Right atrium auricular region (tissue), 2 donors: ENCODE measurements around the gene NEK2. TPM values are rescaled to one million over a fixed set of nuclear protein-coding genes. Genes with fewer than 3 reads are reported as not detected.

Experiments
- DNase-seq: peaks from one replicate; pipeline ENCODE4 v3.0.0-alpha.2; 2019; ENCODE audit warnings: low spot score
- H3K27ac ChIP-seq, 2 donors: fragments of 200-600 bp; sonication (generic); 1 replicate in 1 of 2; 2 replicates in 1 of 2; pipeline ENCODE4 v1.5.1; 2016 to 2019
- H3K27me3 ChIP-seq, 2 donors: fragments of 200-600 bp; sonication (generic); one replicate each; pipeline versions ENCODE4 v1.5.1 to v1.6.0; 2017 to 2019
- H3K36me3 ChIP-seq: fragments of 200-600 bp; sonication (generic); one replicate; pipeline ENCODE4 v1.5.1; 2016
- H3K4me1 ChIP-seq, 2 donors: fragments of 200-600 bp; sonication (generic); one replicate each; pipeline versions ENCODE4 v1.5.1 to v1.6.0; 2017 to 2019
- H3K4me3 ChIP-seq, 2 donors: fragments of 200-600 bp; sonication (generic); 1 replicate in 1 of 2; 2 replicates in 1 of 2; pipeline ENCODE4 v1.5.1; 2017 to 2019; ENCODE audit warnings: mild to moderate bottlenecking in 1 of 2, moderate library complexity in 1 of 2
- H3K9me3 ChIP-seq, 2 donors: fragments of 200-600 bp; sonication (generic); one replicate each; pipeline ENCODE4 v1.5.1; 2019
- total RNA-seq, 2 donors: library from RNA; depleted of rRNA; stranded (reverse); fragments of >200 nt; gene quantifications; one replicate each; pipeline ENCODE4 v1.1.0, GENCODE V29; 2016
- TF ChIP-seq, protein P1 (sequence below), 2 donors: fragments of 200-600 bp; sonication (generic); IDR thresholded peaks; one replicate each; pipeline ENCODE4 v1.5.1; 2019; ENCODE audit warnings: antibody characterized with exemption in 2 of 2

Gene NEK2
- total RNA-seq, 2 donors from 2014 or later, result 2.2 TPM; not detected in 1

DNA sequence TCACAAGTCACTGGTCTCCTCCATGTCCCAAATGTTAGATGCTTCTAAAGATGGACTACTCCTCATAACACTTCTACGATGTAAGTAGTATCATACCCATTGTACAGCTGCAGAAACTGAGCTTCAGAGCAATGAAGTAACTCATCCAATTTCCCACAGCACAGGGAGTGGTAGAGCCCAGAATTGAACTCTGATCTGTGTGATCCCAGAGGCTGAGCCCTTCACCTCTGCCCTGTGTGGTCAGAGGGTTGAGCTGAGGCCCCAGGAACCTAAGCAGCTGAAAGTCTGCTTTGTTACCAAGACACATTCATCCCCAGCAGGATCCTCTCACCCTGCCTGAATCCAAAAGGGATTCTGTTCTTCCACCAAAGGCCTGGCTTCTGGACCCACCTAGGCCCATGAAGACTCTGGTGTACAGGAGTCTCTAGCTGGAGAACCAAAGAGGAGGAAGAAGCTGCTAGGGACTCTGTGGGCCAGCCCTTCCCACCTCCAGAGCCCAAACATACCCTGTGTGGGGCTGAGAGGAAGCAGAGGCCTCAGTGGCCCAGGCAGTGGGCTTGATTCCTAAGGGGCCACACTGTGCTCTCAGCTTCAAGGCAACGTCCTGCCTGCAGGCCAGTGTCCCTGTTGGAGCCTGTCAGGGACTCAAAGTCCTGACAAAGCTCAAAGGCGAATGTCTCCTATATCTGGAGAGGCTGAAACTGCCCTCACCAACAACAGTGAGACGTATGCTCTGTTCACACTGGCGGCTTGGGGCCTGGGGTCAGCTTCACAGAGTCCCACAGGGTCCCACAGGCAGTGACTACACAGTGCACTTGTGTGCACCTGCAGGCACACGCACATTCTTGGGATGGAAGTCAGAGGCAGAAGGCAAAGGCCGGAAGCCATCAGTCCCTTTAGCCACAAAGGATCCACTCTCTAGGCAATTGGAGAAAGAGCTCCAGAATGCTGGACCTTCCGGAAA lies 56.1 kb downstream of the NEK2 start:
- no peaks in the 10 kb centered on the region for H3K36me3 ChIP-seq
- no peaks in the 10 kb centered on the region for H3K27me3 ChIP-seq
- no peak overlapping the region for H3K4me3 ChIP-seq
- no peaks in the 10 kb centered on the region for H3K9me3 ChIP-seq
- TF ChIP-seq, protein P1, sequence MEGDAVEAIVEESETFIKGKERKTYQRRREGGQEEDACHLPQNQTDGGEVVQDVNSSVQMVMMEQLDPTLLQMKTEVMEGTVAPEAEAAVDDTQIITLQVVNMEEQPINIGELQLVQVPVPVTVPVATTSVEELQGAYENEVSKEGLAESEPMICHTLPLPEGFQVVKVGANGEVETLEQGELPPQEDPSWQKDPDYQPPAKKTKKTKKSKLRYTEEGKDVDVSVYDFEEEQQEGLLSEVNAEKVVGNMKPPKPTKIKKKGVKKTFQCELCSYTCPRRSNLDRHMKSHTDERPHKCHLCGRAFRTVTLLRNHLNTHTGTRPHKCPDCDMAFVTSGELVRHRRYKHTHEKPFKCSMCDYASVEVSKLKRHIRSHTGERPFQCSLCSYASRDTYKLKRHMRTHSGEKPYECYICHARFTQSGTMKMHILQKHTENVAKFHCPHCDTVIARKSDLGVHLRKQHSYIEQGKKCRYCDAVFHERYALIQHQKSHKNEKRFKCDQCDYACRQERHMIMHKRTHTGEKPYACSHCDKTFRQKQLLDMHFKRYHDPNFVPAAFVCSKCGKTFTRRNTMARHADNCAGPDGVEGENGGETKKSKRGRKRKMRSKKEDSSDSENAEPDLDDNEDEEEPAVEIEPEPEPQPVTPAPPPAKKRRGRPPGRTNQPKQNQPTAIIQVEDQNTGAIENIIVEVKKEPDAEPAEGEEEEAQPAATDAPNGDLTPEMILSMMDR (IDR thresholded peaks at IDR 0.05), result no peak
- H3K4me1 ChIP-seq, result peaks cover 0 to 16% of the 10 kb centered on the region in 2 donors
- no peak overlapping the region for H3K27ac ChIP-seq
- DNase-seq, result no peak

DNA sequence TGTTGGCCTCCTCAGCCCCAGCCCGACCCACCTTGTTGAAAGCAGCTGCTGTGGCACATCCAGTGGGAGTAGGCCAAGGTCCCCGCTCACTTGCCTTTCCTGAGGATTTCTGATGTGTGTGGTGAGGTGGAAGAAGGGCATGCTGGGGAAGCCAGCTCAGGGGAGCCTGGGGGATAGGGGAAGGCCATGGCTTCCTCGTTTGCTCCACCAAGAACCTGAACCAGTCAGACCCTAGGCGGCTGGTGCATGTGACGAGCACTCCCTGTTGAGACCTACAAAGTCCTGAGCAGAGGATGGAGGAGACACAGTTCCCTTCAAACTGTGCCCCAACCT lies 58.5 kb downstream of the NEK2 start:
- TF ChIP-seq, protein P1 (IDR thresholded peaks at IDR 0.05), result no peak
- Histone ChIP-seq H3K36me3 (no peaks in the 10 kb centered on the region), H3K27ac (peak overlapping the region; percentile 36 to 67)

DNA sequence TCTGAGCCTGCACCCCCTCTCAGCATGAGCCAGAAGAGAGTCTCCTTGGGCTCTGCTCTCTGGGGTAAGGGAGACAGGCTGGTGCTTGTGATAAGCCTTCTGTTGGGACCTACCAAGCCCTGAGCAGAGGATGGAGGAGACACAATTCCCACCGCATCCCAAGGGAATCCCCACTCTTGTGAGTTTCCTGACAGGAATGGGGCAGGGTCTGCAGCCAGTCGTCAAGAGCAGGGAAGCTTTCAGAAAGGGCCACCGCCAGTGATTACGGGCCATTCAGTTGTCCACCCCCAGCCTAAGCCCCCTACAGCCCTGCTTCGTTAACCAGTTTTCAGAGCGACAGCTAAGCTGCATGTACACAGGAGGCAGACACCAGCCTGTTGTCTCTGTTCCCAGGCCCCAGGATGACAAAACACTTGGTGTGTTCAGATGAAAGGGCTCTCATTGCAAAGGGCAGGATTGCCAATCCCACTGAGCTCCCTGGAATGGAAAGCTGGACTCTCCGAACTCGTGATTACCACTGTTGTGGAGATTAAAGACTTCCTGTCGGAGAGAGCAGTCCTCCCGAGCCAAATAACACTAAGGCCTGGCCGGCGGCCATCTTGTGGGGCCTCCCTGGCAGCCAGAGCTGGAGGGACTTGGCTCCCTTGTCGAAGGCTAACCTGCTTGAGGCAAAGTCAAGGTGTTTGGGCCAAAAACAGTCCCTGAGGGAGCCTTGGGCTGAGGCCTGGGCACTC lies 59.0 kb downstream of the NEK2 start:
- no peaks in the 10 kb centered on the region for H3K27me3 ChIP-seq
- no peaks in the 10 kb centered on the region for H3K36me3 ChIP-seq
- H3K27ac ChIP-seq, result peak overlapping the region; percentile 36 to 67
- peaks cover 0 to 36% of the 10 kb centered on the region in 2 donors for H3K4me1 ChIP-seq
- H3K4me3 ChIP-seq, result no peak overlapping the region
- no peaks in the 10 kb centered on the region for H3K9me3 ChIP-seq
- peak; percentile 86 for DNase-seq
- TF ChIP-seq, protein P1 (IDR thresholded peaks at IDR 0.05), result no peak

More for the DNA sequence above, 58.5 kb downstream of the NEK2 start:
- DNase-seq, result no peak
- no peaks in the 10 kb centered on the region for H3K27me3 ChIP-seq
- H3K4me3 ChIP-seq, result no peak overlapping the region
- H3K4me1 ChIP-seq, result peaks cover 0 to 36% of the 10 kb centered on the region in 2 donors
- H3K9me3 ChIP-seq, result no peaks in the 10 kb centered on the region

DNA sequence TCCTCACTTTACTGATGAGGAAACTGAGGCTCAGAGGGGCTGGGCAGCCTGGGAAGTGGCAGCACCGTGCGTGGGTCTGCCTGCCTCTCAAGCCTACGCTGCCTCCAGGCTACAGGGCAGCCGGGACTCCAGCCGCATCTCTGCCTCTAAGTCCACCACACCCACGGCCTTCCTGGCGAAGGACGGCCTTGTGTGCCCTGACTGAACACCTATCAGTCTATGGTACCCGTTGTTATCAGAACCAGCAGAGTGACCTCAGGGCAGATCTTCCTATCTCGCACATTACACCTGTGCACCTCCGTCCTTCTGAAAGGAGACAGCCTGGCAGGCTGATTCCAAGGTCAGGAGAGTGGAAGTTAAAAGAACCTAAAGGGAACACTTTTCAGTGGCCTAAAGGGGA lies 60.8 kb downstream of the NEK2 start:
- Histone ChIP-seq H3K36me3 (no peaks in the 10 kb centered on the region), H3K27ac (no peak overlapping the region), H3K9me3 (no peaks in the 10 kb centered on the region), H3K27me3 (no peaks in the 10 kb centered on the region), H3K4me3 (no peak overlapping the region), H3K4me1 (peaks cover 0 to 44% of the 10 kb centered on the region in 2 donors)
- TF ChIP-seq, protein P1 (IDR thresholded peaks at IDR 0.05), result no peak
- DNase-seq, result no peak

DNA sequence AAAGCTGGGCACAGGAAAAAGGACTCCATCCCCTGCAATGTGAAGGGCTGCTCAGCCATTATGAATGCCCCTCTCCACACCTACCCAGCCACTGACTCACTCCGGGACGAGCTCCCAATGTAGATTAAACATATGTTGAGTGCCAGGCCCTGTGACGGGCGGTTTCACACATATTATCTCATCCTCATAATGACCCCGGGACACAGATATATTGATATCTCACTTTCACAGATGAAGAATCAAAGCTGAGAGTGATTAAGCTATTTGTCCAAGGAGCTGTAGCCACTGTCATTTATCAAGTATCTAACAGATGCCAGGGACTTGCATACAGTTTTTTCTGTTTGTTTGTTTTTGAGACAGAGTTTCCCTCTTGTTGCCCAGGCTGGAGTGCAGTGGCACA lies 61.5 kb downstream of the NEK2 start:
- TF ChIP-seq, protein P1 (IDR thresholded peaks at IDR 0.05), result no peak
- H3K4me3 ChIP-seq, result no peak overlapping the region
- H3K27ac ChIP-seq, result peak overlapping the region; percentile 79 to 84
- H3K27me3 ChIP-seq, result no peaks in the 10 kb centered on the region
- peaks cover 0 to 44% of the 10 kb centered on the region in 2 donors for H3K4me1 ChIP-seq
- no peaks in the 10 kb centered on the region for H3K36me3 ChIP-seq
- no peak for DNase-seq
- H3K9me3 ChIP-seq, result no peaks in the 10 kb centered on the region
